ENCODE results near the gene ISCA2. TPM values are rescaled to one million over a fixed set of nuclear protein-coding genes. Genes with fewer than 3 reads are reported as not detected.

Gene ISCA2
- total and polyA plus RNA-seq, 9 of the 15 experiments (the other 6 are each of a cell fraction or from before 2014, with no cell fraction given): 5.0 to 36.7 (median 18.1) TPM

DNA sequence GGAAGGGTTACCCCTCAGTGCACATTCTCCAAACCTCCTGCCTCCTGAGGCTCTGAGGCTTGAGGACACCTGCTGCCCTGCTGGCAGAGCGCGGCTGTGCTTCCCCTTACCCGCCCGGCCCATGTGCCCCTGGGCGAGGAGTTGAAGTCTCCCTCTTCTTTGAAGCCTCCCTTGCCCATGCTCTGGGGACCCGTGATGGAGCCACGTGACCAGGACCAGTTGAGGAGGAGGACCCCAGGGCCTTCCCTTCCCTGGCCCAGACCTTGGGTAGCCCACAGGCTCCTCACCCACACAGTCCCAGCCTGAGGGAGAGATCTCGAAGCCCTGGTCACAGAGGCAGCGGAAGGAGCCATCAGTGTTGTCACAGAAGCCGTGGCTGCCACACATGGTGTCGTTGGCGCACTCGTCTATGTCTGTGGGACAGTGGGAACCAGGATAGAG is 12.9 kb downstream of the ISCA2 start:
- H3K79me2 ChIP-seq (ENCODE audit: control insufficient read depth, insufficient read depth, low read length): no peaks in the 10 kb centered on the region
- no peak overlapping the region for H3K4me3 ChIP-seq
- no peaks in the 10 kb centered on the region for H3K9me1 ChIP-seq (ENCODE audit: control insufficient read depth, insufficient read depth, low read length)
- H3K27ac ChIP-seq (ENCODE audit: extremely low read depth, low read depth, low read length): no peak overlapping the region
- no peaks in the 10 kb centered on the region for H3K9me3 ChIP-seq (replicated peaks; ENCODE audit: control insufficient read depth, insufficient read depth, low read depth, low read length)
- TF ChIP-seq MEIS2 (IDR thresholded peaks at IDR 0.05; ENCODE audit: partially characterized antibody): no peak
- no peak for TF ChIP-seq FOXO4 (CRISPR knock-in tag; IDR thresholded peaks at IDR 0.05)
- TF ChIP-seq BRCA1 (IDR thresholded peaks at IDR 0.05): no peak
- no peak for TF ChIP-seq BRCA1 (CRISPR knock-in tag; IDR thresholded peaks at IDR 0.05)
- no peak for TF ChIP-seq ZBTB43 (CRISPR knock-in tag; IDR thresholded peaks at IDR 0.05)
- no peak for TF ChIP-seq RAD51 (IDR thresholded peaks at IDR 0.05; ENCODE audit: borderline replicate concordance, low read depth)
- TF ChIP-seq MAX (CRISPR knock-in tag; IDR thresholded peaks at IDR 0.05): no peak
- TF ChIP-seq TOE1 (IDR thresholded peaks at IDR 0.05; ENCODE audit: borderline replicate concordance): no peak
- TF ChIP-seq TOE1 (CRISPR knock-in tag; IDR thresholded peaks at IDR 0.05; ENCODE audit: borderline replicate concordance, low read depth): no peak
- no peak for TF ChIP-seq ZNF436 (CRISPR knock-in tag; IDR thresholded peaks at IDR 0.05)
- no peak for TF ChIP-seq ZNF586 (CRISPR knock-in tag; conservative IDR thresholded peaks at IDR 0.05)
- no peak for TF ChIP-seq CREM (IDR thresholded peaks at IDR 0.05; ENCODE audit: low read depth)
- no peak for TF ChIP-seq ZNF695 (CRISPR knock-in tag; IDR thresholded peaks at IDR 0.05)
- TF ChIP-seq HDAC2 (IDR thresholded peaks at IDR 0.05): no peak
- TF ChIP-seq SMAD3 (CRISPR knock-in tag; conservative IDR thresholded peaks at IDR 0.05): no peak
- TF ChIP-seq POLR2G (IDR thresholded peaks at IDR 0.05; ENCODE audit: low read depth, low read length): no peak
- H3K27me3 ChIP-seq (ENCODE audit: control insufficient read depth in 2 of 2, insufficient read depth in 2 of 2, low read length in 2 of 2): peaks cover 0 to 53% of the 10 kb centered on the region in 2 experiments; a peak in 3 of 5 replicates
- no peak overlapping the region for H3K4me2 ChIP-seq (ENCODE audit: insufficient read depth, low read length)
- no TSS peak for BruUV-seq (replicated peaks)
- intact Hi-C loops (cut with micrococcal nuclease) (no loop called here), in situ Hi-C loops (cut with MboI) (no loop called here)
- no peaks in the 10 kb centered on the region for H3K36me3 ChIP-seq (ENCODE audit: control insufficient read depth, insufficient read depth, low read length)
- H2AFZ ChIP-seq (ENCODE audit: low read depth, low read length): no peak overlapping the region
- H3K4me1 ChIP-seq (replicated peaks in 1 of 2; ENCODE audit: control insufficient read depth in 2 of 2, insufficient read depth in 2 of 2, low read length in 2 of 2): peaks cover 0 to 4% of the 10 kb centered on the region in 2 experiments; a peak in 1 of 5 replicates
- ChIA-PET CTCF (ENCODE audit: low intra/inter-chr PET ratio) (no interaction called here), POLR2A (no interaction called here)
- ATAC-seq (no peak), DNase-seq (ENCODE audit: extremely low read depth in 1 of 4, low spot score in 3 of 4) (no peak), FAIRE-seq (no peak)
- no peaks in the 10 kb centered on the region; the same call in 1 of the 2 replicates for H4K20me1 ChIP-seq (replicated peaks; ENCODE audit: control insufficient read depth, insufficient read depth, low read length)
- no peak overlapping the region for H3K9ac ChIP-seq (ENCODE audit: insufficient read depth in 1 of 2, low read depth in 2 of 2, low read length in 2 of 2)
- WGBS (ENCODE audit: insufficient coverage, low coverage, missing lambda C conversion rate): 3% methylated on average over 6 of the region's 13 CpGs

All from K562 (cell line).